ENCODE data around the gene ADI1. TPM values are rescaled to one million over a fixed set of nuclear protein-coding genes. Genes with fewer than 3 reads are reported as not detected.

The ADI1 gene
- total and polyA plus RNA-seq, 2 of the 8 experiments (the other 6 are each of a cell fraction or from before 2014, with no cell fraction given) = 12.2 to 40.2 TPM

DNA sequence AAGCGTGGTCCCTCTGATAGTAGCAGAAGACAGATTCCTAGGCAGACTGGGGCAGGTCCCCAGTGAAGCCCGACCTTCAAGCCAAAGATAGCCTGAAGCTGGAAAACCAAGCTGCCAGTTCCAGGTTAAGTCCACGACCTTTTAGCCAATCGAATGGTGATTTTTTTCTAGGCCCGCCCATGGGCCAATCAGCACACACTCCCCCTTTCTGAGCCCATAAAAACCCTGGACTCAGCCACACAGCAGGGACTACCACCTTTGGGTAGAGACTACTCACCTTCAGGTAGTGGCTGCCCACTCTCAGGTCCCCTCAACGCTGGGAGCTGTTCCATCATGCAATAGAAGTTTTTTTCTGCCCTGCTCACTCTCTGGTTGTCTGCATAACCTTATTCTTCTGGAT, 14.5 kb upstream of the ADI1 start:
- no peak overlapping the region for H3K27ac ChIP-seq (ENCODE audit: low read depth, low read length)
- H2BK15ac ChIP-seq (ENCODE audit: low read length) = no peak overlapping the region

More for the DNA sequence above, 14.5 kb upstream of the ADI1 start:
- peaks cover 2% of the 10 kb centered on the region in 2 experiments for H4K20me1 ChIP-seq (replicated peaks in 1 of 2; ENCODE audit: control insufficient read depth in 1 of 2, insufficient read depth in 2 of 2, low read length in 2 of 2)
- H3K23me2 ChIP-seq (ENCODE audit: low read depth, low read length) = peaks cover 2% of the 10 kb centered on the region; the same call in 1 of the 2 replicates
- H3K18ac ChIP-seq (ENCODE audit: extremely low read depth, low read length) = no peak overlapping the region
- H2BK120ac ChIP-seq (replicated peaks; ENCODE audit: low read depth, low read length) = no peak overlapping the region
- no peaks in the 10 kb centered on the region for H3K27me3 ChIP-seq (replicated peaks in 1 of 4; ENCODE audit: control insufficient read depth in 3 of 4, extremely low read depth in 1 of 4, insufficient read depth in 3 of 4, low read length in 3 of 4)
- no peak overlapping the region for H2BK20ac ChIP-seq (ENCODE audit: low read length)
- no peak overlapping the region for H4K91ac ChIP-seq (replicated peaks; ENCODE audit: insufficient read length, low read length)
- peak overlapping the region; percentile 82; the same call in 1 of the 2 replicates for H2AFZ ChIP-seq (ENCODE audit: low read length)
- H3K23ac ChIP-seq (ENCODE audit: insufficient read length) = no peak overlapping the region
- H3K79me1 ChIP-seq (ENCODE audit: low read depth, low read length) = no peaks in the 10 kb centered on the region
- DNase-seq (ENCODE audit: low read depth in 1 of 2, low spot score in 2 of 2) (no peak), FAIRE-seq (no peak)
- no peak overlapping the region for H3K14ac ChIP-seq (ENCODE audit: insufficient read length)
- H3K4ac ChIP-seq (replicated peaks; ENCODE audit: insufficient read length, low read depth, low read length) = no peak overlapping the region
- ChIA-PET CTCF (ENCODE audit: partially characterized antibody) (interaction anchor here (0.7 to 1.3 kb wide), 5 partner anchors 9 to 117 kb away, joined by 3 to 5 read pairs (median 3); no protein-coding TSS in a partner anchor), POLR2A (ENCODE audit: partially characterized antibody) (interaction anchor here (1.0 to 2.3 kb wide), 6 partner anchors 12 to 118 kb away, joined by 3 to 10 read pairs (median 4); partner anchors contain the start of genes ADI1 and RNASEH1)
- peaks cover 0 to 2% (median 0%) of the 10 kb centered on the region in 4 experiments; a peak in 1 of 7 replicates for H3K4me1 ChIP-seq (replicated peaks in 1 of 4; ENCODE audit: control insufficient read depth in 3 of 4, insufficient read depth in 4 of 4, low read length in 3 of 4)
- H3K56ac ChIP-seq (replicated peaks; ENCODE audit: insufficient read length, low read depth, low read length) = no peak overlapping the region
- H3K9me3 ChIP-seq (ENCODE audit: insufficient read depth in 2 of 2, low read depth in 1 of 2, low read length in 1 of 2) = no peaks in the 10 kb centered on the region; a peak in 1 of 4 replicates
- 84% methylated on average over 6 of the region's 6 CpGs; no CpG with 5 or more reads in 1 of the 2 experiments for WGBS, 2 experiments (ENCODE audit: extremely low coverage in 1 of 2, insufficient coverage in 1 of 2, insufficient read length in 1 of 2, insufficient replicate concordance in 2 of 2, low coverage in 1 of 2, low lambda C conversion rate in 2 of 2, missing lambda C conversion rate in 1 of 2)
- H3K36me3 ChIP-seq (ENCODE audit: control insufficient read depth in 2 of 4, insufficient read depth in 4 of 4, low read length in 3 of 4) = no peaks in the 10 kb centered on the region
- no peak overlapping the region for H3K4me3 ChIP-seq (ENCODE audit: extremely low read depth in 1 of 4, insufficient read depth in 2 of 4, low read depth in 3 of 4, low read length in 4 of 4)
- H3K9ac ChIP-seq (replicated peaks in 1 of 4; ENCODE audit: extremely low read depth in 1 of 4, low read depth in 3 of 4, low read length in 3 of 4) = no peak overlapping the region
- no peak overlapping the region for H2BK5ac ChIP-seq (ENCODE audit: low read depth, low read length)
- no peak overlapping the region for H4K5ac ChIP-seq (ENCODE audit: insufficient read length, low read depth, low read length)
- H4K8ac ChIP-seq (ENCODE audit: extremely low read depth, insufficient read depth, low read length) = peak overlapping the region; percentile 86; the same call in 1 of the 2 replicates
- TF ChIP-seq, protein P1, sequence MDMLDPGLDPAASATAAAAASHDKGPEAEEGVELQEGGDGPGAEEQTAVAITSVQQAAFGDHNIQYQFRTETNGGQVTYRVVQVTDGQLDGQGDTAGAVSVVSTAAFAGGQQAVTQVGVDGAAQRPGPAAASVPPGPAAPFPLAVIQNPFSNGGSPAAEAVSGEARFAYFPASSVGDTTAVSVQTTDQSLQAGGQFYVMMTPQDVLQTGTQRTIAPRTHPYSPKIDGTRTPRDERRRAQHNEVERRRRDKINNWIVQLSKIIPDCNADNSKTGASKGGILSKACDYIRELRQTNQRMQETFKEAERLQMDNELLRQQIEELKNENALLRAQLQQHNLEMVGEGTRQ (IDR thresholded peaks at IDR 0.05; ENCODE audit: low read length) = no peak
- TF ChIP-seq JUN (IDR thresholded peaks at IDR 0.05; ENCODE audit: low read depth, low read length) (no peak), TBP (IDR thresholded peaks at IDR 0.05; ENCODE audit: low read depth, low read length) (peak; percentile 50; the same call in 1 of the 2 replicates), EGR1 (IDR thresholded peaks at IDR 0.05; ENCODE audit: borderline replicate concordance, low read depth, low read length) (no peak), NRF1 (IDR thresholded peaks at IDR 0.05; ENCODE audit: low read depth, low read length) (no peak)
- H2AK5ac ChIP-seq (ENCODE audit: low read depth, low read length) = no peak overlapping the region
- H3K79me2 ChIP-seq (ENCODE audit: control insufficient read depth in 1 of 2, insufficient read depth in 2 of 2, low read length in 2 of 2) = no peaks in the 10 kb centered on the region
- H2BK12ac ChIP-seq (ENCODE audit: low read depth, low read length) = no peak overlapping the region
- no peak overlapping the region; a peak in 1 of 4 replicates for H3K4me2 ChIP-seq (ENCODE audit: insufficient read depth in 1 of 2, low read depth in 2 of 2, low read length in 2 of 2)

Data from H1 (cell line).